HG02938 (cell line): ENCODE results near the gene STEAP4.
"Not testable (repeated sequence)": the region's sequence is repeated elsewhere in the genome, so short reads cannot be mapped to it uniquely, and the experiment has no call there.

Experiments
- ATAC-seq: cut with Tn5 transposase; IDR thresholded peaks from one replicate; pipeline ENCODE4 v1.9.1; 2021; ENCODE audit warnings: mild to moderate bottlenecking, moderate library complexity; ENCODE audit not compliant: unreplicated experiment

The STEAP4 gene

DNA sequence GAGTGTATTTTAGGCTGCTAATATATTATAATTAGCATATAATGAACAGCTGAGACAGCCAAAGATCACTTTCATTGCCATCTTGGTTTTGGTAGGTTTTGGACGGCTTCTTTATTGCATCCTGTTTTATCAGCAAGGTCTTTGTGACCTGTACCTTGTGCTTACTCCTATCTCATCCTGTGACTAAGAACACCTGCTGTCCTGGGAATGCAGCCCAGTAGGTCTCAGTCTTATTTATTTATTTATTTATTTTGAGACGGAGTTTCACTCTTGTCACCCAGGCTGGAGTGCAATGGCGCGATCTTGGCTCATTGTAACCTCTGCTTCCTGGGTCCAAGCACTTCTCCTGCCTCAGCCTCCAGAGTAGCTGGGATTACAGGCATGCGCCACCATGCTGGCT is 31.8 kb downstream of the STEAP4 start:
- not testable (repeated sequence) for ATAC-seq

DNA sequence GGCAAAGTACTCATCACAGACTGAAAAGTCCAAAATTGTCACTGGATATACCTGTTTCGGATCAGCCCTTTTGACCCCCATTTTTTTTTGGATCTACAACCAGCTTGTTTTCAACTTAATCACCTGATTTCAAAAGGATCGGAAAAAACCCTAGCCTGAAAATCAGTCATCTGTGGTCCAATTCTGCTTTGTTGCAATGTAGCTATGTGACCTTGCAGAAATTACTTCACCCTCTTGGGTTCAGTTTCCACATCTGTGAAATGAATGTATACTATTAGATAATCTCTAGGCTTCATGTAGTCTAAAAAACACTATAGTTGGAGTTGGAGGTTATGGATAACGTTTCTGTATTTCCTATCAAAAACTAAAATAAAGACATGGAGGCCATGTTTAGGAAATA is 37.1 kb downstream of the STEAP4 start:
- no peak for ATAC-seq

DNA sequence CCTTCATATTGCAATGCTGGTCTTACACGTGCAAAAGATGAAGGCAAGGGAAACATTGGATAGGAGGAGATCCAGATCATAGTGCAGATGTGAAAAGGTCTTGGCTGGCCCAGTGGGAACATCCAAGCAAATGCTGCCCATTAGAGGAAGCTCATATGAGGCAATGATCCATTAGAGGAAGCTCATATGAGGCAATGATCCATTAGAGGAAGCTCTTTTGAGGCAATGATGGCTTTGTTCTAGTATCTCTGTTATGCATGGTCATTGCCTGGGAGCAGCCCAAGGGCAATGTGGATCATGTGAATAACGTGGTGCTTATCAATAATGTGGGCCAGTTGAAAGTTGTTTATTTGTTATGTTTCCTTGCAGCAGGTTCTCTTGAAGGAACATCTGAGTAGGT is 37.8 kb downstream of the STEAP4 start:
- ATAC-seq, result no peak

DNA sequence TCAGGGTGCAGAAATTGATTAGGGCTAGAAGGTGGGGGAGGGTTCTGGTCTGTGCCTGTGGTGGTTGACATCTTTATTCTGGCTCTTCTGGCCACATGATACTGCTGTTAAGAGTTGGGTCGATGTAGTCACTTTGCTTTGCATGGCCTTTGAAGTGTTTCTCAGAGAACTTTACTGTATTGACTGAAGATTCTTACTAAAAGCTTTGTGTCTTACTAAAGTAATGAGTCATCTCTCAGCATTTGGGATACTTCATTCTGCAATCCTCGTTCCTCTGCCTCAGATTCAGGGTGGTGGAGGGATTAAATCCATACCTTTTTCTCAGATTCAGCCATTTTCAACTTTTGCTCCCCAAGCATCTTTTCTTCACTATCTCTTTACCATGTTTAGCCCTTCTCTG is 38.6 kb downstream of the STEAP4 start:
- no peak for ATAC-seq

DNA sequence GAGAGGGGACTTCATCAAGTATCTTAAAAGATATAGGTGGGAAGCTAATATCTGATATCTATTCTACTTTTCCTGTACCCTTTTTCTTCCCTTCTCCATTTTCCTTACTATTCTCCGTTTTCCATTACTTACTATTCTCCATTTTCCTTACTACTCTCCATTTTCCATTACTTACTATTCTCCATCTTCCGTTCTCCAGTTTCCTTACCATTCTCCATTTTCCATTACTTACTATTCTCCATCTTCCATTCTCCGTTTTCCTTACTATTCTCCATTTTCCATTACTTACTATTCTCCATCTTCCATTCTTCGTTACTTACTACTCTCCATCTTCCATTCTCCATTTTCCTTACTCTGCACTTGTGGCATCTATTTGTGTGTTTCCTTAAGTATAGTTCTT is 39.3 kb downstream of the STEAP4 start:
- no peak for ATAC-seq

DNA sequence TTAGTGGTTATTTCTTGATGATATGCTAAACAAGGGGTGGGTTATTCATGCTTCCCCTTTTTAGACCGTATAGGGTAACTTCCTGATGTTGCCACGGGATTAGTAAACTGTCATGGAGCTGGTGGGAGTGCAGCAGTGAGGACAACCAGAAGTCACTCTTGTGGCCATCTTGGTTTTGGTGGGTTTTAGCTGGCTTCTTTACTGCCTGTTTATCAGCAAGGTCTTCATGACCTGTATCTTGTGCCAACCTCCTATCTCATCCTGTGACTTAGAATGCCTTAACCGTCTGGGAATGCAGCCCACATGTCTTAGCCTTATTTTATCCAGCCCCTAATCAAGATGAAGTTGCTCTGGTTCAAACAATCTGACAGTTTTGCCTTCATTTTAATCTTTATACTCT is 41.7 kb downstream of the STEAP4 start:
- ATAC-seq, result not testable (repeated sequence)

DNA sequence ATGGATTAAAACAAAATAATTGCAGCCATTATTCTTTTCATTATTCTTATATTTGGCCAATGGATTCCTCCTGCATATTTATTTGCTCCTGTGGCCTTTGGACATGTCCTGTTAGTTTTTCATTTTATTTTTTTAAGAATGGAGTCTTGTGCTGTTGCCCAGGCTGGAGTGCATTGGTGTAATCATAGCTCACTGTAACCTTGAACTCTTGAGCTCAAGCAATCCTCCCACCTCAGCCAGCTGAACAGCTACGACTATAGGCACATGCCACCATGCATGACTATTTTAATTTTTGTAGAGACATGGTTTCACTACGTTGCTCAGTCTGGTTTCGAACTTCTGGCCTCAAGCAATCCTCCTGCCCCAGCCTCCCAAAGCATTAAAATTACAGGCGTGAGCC is 44.1 kb downstream of the STEAP4 start:
- no peak for ATAC-seq

DNA sequence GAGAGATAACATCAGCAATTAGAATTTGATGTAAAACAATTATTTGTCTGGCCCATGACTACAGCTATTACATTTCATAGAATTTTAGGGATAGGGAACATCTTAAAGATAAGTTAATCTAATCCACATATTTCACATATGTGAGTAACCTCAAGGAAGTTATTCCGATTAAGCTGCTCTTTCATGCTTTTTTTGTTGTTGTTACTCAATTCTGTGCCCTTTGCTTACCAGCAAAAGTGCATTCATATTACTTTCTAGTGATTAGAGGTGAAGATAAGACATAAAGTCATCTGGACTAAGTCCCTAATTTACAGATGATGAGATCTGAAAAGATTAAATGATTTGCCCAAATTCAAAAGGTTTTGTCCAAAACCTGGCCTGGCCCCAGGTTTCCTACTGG is 46.0 kb downstream of the STEAP4 start:
- no peak for ATAC-seq

DNA sequence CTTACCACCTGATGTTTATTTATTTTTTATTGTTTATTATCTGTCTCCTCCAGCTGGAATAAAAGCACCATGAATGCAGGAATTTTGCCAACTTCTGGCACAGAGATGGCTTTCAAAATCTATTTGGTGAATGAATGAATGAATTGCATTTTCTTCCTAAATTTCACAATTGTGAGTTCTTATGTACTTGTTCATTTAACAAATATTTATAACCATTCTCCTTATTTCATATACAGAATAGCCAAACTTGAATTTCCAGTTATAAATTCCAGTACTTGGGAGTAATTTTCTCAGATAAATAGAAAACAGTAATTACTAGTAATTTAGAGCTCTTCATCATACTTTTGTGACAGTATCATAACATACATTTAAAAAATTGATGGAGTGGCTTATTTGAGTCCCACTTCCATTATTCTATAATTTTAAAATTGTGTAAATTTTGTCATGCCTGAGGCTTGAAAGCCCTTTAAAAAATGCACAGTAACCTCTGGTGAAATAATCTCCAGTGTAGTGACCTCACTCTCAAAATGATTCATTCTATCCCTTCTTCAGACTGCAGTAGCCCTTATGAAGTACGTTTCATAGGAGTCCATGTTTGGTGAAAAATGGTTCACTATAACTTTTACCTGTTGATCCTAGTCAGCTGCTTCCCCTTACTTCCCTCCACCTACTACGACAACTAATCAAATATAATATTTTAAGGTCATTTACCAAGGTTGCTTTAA is 46.9 kb downstream of the STEAP4 start:
- no peak for ATAC-seq

DNA sequence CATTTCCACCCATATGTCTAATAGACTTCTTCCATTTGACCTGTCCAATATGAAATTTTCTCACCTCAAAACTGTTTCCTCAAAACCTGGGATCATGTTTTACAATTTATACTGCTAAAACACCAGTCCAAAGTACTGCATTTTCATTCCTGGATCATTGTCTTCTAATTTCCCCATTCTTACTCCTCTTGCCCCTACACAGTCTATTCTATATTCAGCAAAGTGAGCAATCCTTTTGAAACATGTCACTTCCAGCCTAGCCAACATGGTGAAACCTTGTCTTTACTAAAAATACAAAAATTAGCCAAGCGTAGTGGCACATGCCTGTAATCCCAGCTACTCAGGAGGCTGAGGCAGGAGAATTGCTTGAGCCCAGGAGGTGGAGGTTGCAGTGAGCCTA is 48.4 kb downstream of the STEAP4 start:
- ATAC-seq, result not testable (repeated sequence)

DNA sequence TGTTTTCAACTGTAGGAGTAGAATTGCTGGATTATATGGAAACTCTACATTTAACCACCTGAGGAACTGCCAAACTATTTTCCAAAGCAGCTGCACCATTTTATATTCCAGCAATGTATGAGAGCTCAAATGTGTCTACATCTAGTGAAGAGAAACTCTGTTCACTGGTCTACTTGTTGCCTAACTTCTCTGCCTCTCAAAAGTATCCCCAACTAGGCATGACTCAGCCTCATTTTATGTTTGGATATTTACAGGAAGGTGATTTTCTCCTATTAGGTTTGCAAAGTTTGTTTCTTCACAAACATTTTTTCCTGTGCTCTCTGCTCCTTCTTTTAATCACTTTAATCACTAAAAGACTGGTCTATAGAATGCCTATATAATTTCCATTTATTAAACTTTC is 49.8 kb downstream of the STEAP4 start:
- no peak for ATAC-seq

DNA sequence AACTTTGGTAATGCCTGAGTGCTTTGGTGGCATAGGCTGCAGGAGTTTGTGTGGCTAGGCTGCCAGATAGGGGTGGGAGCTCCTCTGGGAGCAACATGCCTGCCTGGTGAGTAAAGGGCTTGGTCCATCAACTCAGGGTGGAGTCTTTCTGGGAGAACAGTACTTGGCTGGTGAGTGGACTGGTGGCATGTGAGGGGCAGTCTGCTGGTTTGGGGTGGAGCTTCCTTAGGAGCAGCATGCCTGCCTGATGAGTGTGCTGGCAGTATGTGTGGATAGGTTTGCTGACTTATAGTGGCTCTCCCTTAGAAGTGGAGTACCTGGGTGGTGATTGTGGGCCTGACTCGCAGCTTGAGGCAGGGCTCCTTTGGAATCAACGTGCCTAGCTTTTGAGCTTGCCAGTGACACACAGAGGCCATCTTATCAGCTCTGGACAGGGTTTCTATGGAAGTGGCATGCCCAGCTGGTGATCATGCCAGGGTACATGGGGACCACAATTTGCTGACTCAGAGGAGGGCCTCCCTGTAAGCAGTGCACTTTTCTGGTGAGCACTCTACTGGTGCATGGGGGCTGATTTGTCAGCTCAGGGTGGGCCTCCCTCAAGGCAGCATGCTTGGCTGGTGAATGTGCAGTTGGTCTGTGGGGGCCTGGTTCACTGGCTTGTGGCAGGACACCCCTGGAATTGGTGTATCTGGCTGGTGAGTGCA is 51.8 kb downstream of the STEAP4 start:
- no peak for ATAC-seq

DNA sequence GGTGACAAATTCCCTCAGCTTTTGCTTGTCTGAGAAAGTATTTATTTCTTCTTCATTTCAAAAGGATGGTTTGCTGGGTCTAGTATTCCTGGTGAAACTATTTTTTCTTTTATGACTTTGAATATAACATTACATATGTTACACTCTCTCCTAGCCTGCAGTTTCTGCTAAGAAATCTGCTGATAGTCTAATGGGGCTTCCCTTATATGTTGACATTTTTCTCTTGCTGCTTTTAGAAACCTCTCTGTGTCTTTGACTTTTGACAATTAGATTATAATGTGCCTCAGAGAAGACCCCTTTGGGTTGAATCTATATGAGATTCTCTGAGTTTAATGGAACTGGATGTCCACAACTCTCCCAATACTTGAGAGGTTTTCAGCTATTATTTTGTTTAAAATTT is 53.1 kb downstream of the STEAP4 start:
- no peak for ATAC-seq

DNA sequence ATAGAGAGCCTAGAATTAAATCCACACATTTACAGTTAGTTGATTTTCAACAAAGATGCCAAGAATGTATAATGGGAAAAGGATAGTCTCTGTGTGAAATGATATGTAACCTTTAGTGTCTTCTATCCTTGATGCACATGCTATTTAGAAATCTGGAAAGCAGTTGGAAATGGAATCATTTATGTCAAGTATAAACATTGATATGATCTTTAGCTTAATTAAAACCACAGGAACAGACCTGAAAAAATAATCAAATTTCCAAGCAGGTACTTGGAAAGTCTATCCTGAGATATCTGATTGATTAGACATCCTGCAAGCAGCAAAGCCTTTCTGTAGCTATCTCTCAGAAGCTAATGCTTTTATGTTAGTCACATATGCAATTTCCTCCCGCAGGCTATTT is 62.4 kb downstream of the STEAP4 start:
- ATAC-seq, result no peak

DNA sequence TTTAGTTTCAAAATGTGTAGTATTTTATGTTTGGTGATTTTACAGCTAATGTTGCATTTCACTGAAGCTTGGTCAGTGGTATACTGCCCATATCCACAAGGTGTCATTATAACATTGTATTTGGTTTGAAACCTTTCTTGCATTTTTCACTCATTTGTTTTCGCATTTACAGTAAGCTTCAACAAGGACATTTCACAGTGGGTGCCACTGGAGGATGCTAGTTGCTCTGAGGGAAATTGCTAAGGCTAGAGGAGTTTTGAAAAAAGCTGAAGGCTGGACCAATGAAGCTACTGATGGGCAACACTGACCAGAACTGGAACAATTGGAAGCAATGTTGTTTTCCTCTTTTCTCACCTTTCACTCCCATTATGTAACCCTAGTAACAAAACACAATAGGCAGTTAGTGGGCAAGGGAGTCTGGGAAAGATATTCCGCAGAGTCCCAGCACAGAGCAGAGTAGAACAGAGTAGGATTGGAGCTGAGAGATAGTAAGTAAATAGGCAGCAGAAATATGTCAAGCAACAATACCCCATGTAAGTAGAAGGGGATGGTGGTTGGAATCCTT is 63.3 kb downstream of the STEAP4 start:
- peak; percentile 85 for ATAC-seq

DNA sequence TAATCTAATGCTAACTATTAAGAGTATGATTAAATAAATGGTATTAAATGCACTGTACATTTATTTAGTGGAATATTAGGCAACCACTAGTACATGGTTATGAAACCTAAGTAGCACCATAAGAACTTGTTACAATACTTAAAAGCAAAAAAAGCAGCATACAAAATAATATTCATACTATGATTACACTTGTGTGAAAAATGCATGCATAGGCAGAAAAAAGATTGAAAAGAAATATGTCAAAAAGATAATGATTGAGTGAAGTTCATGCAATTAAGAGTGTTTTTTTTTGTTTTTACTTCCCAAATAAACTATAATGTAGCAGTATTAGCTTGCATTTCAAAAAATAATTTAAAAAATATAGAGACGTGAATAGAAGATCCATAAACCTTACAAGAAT is 66.8 kb downstream of the STEAP4 start:
- ATAC-seq, result no peak

DNA sequence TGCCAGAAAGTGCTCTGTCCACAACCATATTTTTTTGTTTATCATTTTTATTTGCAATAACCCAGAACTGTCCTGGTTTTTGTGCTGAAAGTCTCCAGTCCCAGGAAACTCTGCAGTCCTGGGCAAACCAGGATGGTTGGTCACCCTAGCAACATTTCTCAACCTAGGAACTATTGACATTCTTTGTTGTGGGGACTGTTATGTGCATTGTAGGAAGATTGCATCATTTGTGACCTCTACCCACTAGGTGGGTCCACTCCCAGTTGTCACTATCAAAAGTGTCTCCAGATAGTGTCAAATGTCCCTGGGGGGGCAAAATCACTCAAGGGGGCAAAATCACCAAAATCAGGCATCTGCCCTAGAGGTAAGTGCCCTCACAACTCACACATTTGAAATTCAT is 72.9 kb downstream of the STEAP4 start:
- ATAC-seq, result no peak

DNA sequence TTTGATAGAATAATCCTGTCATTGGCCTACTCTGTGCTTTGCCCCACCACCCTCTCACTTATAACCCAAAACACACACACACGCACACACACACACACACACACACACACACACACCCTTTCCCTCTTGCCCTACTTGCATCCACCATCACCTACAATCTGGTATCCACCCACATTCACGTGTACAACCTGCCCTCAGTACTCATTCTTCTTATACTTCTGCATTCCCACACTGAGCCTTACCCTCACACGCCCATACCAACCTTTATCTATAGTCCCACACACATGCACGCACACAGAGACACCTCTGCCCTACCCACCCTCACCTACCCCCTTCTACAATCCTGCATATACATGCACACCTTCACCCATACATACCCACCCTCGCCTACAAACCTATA is 76.0 kb downstream of the STEAP4 start:
- ATAC-seq, result no peak

DNA sequence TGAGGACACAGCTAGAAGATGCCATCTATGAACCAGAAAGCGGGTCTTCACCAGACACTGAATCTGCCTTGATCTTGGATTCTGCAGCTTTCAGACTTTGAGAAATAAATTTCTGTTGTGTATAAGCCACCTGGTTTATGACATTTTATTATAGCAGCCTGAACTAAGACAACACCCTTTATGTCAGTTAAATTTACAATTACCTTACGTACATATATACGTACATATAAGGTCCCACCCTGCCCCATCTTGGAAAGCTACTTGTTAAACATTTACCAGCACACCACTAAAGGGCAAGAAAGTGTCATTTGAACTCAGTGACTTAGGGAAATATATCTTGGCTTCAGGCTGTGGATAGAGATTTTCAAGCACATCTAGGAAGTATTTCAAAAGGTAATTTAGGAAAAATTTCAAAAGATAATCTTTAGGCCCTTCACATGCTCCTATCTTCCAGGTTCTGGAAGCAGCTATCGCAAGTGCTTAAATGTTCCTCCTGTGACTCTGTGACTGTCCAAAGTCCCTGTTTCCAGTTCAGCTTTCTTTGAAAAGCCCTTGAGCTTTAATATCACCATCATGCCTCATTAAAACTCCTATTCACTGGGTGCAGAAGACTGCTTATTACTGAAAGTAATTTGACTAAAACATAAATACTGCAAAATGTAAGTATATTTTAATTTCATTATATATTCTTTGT is 77.2 kb downstream of the STEAP4 start:
- no peak for ATAC-seq

DNA sequence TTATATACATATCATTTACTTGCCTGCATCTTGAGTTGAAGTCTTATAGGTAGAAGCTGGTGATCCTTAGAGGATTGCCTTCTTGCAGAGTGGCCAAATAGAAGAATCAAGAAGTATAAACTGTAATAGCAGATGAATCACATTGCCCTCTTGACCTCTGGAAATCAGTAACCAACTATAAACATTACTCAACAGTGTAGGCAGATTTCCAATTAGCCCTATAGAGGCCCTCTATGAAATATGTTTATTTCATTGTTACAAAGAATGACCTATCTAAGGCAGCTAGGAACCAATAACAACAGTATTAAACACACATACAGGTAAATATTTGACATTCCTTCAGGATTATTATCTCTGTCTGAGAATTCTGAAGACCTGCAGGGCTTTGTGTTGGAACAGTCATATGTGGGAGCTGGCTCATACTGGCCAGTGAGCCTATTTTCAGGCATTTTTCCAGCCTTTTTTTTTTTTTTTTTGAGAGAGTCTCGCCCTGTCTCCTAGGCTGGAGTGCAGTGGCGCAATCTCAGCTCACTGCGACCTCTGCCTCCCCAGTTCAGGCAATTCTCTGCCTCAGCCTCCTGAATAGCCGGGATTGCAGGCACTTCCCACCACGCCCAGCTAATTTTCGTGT is 79.7 kb downstream of the STEAP4 start:
- no peak for ATAC-seq

DNA sequence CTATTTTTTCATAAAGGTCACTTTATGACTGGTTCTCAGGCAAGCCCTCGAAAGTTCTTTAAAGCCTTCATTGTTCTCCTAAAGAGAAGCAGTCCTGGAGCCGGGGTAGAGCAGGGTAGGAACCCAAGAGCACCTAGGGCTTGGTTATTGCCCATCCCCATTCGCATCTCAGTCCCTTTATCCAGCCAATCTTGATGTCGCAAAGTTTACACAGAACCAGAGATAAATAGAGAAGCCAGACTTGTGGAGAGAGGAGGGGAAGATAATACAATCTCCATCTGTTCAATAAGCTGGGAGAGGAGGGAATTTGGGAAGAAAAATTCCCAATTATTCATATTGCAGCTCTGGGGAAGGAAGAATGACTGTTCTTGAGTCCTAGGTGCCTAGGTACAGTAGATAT is 80.5 kb downstream of the STEAP4 start:
- ATAC-seq, result no peak
